Uterus (tissue), 2 donors: Measurements from ENCODE around the gene CEACAM8.

Experiments
- CTCF ChIP-seq, 4 experiments: fragments of 200-600 bp in 2 of 4; fragments of 450-650 bp in 2 of 4; sonication (generic) in 2 of 4; IDR thresholded peaks; one replicate each; pipeline ENCODE4 v1.5.1; 2016 to 2019; ENCODE audit warnings: antibody characterized with exemption in 4 of 4, mild to moderate bottlenecking in 2 of 4, moderate library complexity in 1 of 4
- POLR2A ChIP-seq, 2 donors: fragments of 450-650 bp; IDR thresholded peaks; one replicate each; pipeline ENCODE4 v1.6.1; 2016; ENCODE audit warnings: antibody characterized with exemption in 2 of 2, mild to moderate bottlenecking in 1 of 2, moderate library complexity in 1 of 2

GRCh38 chr19:42534391-42534790 lies 60.3 kb downstream of the CEACAM8 start:
- no peak for TF ChIP-seq CTCF (IDR thresholded peaks at IDR 0.05)
- no peak for TF ChIP-seq POLR2A (IDR thresholded peaks at IDR 0.05)
